ENCODE measurements around the gene RBBP8NL. TPM values are rescaled to one million over a fixed set of nuclear protein-coding genes. Genes with fewer than 3 reads are reported as not detected.

Gene RBBP8NL
- polyA plus RNA-seq, 1 donor (not counting 4 experiments of a cell fraction or from before 2014, with no cell fraction given) = 0.13 TPM

DNA sequence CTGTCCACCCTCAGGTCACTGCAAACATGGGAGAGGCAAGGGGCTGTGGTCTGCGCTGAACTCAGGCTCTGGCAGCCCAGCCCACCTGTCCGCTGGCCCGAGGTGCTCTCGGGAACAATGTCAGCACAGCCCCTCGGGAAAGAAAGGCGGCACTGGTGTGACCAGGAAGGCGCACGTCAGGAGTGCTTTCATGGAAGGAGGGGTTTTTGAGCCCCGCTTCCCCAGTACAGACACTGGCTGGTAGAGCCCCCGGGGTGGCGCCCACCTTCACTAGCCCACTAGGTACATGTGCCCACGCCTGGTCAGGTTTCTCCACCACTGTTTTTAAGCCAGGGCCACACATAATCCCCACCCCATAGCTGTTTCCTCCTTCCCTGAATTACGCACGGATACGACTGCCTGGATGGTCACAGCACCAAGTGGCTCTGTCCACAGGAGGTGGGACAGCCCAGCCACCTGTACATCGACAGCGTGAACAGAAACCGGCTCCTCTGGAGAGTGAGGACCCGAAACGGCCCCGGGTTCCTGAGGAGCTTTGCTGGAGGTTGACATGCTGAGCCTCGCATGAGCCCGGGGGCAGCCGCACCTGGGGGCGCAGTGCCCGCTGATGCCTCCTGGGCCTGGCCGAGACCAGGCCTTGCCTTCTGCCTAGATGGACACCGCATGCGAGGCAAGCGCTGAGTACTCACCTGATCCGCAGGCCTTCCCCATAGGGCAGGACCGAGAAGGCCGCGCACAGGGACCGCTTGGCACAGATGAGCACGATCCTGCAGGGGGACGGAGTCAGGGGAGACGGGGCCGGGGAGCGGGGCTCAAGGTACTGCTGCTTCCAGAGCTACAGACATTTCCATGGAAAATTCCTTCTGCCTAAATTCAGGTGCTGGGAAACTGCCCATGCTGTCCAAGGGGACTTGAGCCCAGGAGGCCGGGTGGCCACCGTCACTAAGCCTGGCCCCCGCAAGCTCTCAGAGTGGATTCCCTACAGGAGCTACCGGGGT lies 32.8 kb downstream of the RBBP8NL start:
- Histone ChIP-seq H3K4me1 (ENCODE audit: control insufficient read depth, extremely low read depth, insufficient read depth, low read length) (no peaks in the 10 kb centered on the region), H3K9me1 (ENCODE audit: control insufficient read depth, extremely low read depth, insufficient read depth, low read length) (no peaks in the 10 kb centered on the region), H3K27ac (ENCODE audit: control insufficient read depth, insufficient read depth, low read length) (no peak overlapping the region), H2AFZ (ENCODE audit: control insufficient read depth, low read length) (no peak overlapping the region), H3K9me3 (ENCODE audit: control insufficient read depth, low read depth, low read length) (no peaks in the 10 kb centered on the region), H3K4me3 (ENCODE audit: control insufficient read depth in 2 of 3, extremely low read depth in 1 of 3, insufficient read depth in 2 of 3, low read depth in 1 of 3, low read length in 3 of 3) (no peak overlapping the region), H3K4me2 (ENCODE audit: control insufficient read depth, extremely low read depth, insufficient read depth, low read depth, low read length) (no peak overlapping the region), H3K27me3 (ENCODE audit: control insufficient read depth, extremely low read depth, insufficient read depth, low read length) (no peaks in the 10 kb centered on the region), H3K9ac (ENCODE audit: control insufficient read depth, extremely low read depth, insufficient read depth, low read length) (no peak overlapping the region), H4K20me1 (ENCODE audit: control insufficient read depth, extremely low read depth, insufficient read depth, low read length) (peaks cover under 1% of the 10 kb centered on the region), H3K79me2 (ENCODE audit: control insufficient read depth, insufficient read depth, low read length) (peaks cover 7% of the 10 kb centered on the region), H3K36me3 (ENCODE audit: control insufficient read depth in 2 of 2, extremely low read depth in 1 of 2, insufficient read depth in 2 of 2, low read length in 2 of 2) (peaks cover 10 to 11% of the 10 kb centered on the region in 2 experiments)
- FAIRE-seq (no peak), DNase-seq (ENCODE audit: low read depth, low spot score) (no peak)
- TF ChIP-seq EZH2 (IDR thresholded peaks at IDR 0.05; ENCODE audit: low read length) (no peak), CTCF (optimal IDR thresholded peaks at IDR 0.05 in 1 of 3, IDR thresholded peaks at IDR 0.05 in 1 of 3, conservative IDR thresholded peaks at IDR 0.05 in 1 of 3; ENCODE audit: extremely low read depth in 1 of 3, insufficient read depth in 2 of 3, low read length in 3 of 3) (no peak)
- dilution Hi-C loops (cut with MboI; ENCODE audit: extremely low pct_ligation_motif_present, low sequenced_read_pairs) = no loop called here

DNA sequence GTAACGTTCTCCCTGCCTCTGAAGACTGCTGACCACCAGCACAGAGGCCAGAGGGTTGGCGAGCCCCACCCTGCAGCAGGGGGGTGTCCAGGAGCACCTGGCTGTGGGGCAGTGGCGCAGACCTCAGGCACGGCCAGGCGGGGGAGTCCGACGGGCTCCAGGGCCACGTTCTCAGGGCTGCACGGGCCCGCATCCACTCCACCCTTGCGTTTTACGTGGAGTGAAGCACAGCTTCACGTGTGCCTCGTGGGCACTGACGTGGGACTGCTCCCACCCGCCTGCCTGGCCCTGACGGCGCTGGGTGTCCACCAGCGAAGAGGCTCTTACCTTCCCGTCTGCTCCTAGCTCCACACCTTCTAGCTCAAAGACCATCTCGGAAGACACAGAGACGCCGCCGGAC lies 33.5 kb downstream of the RBBP8NL start:
- Histone ChIP-seq H3K4me1 (ENCODE audit: control insufficient read depth, extremely low read depth, insufficient read depth, low read length) (no peaks in the 10 kb centered on the region), H2AFZ (ENCODE audit: control insufficient read depth, low read length) (no peak overlapping the region), H3K27ac (ENCODE audit: control insufficient read depth, insufficient read depth, low read length) (no peak overlapping the region), H3K79me2 (ENCODE audit: control insufficient read depth, insufficient read depth, low read length) (peaks cover 14% of the 10 kb centered on the region), H4K20me1 (ENCODE audit: control insufficient read depth, extremely low read depth, insufficient read depth, low read length) (peaks cover 8% of the 10 kb centered on the region), H3K4me3 (ENCODE audit: control insufficient read depth in 2 of 3, extremely low read depth in 1 of 3, insufficient read depth in 2 of 3, low read depth in 1 of 3, low read length in 3 of 3) (no peak overlapping the region), H3K36me3 (ENCODE audit: control insufficient read depth in 2 of 2, extremely low read depth in 1 of 2, insufficient read depth in 2 of 2, low read length in 2 of 2) (peaks cover 16 to 18% of the 10 kb centered on the region in 2 experiments), H3K9me1 (ENCODE audit: control insufficient read depth, extremely low read depth, insufficient read depth, low read length) (no peaks in the 10 kb centered on the region), H3K4me2 (ENCODE audit: control insufficient read depth, extremely low read depth, insufficient read depth, low read depth, low read length) (no peak overlapping the region), H3K9me3 (ENCODE audit: control insufficient read depth, low read depth, low read length) (no peaks in the 10 kb centered on the region), H3K9ac (ENCODE audit: control insufficient read depth, extremely low read depth, insufficient read depth, low read length) (no peak overlapping the region), H3K27me3 (ENCODE audit: control insufficient read depth, extremely low read depth, insufficient read depth, low read length) (no peaks in the 10 kb centered on the region)
- dilution Hi-C loops (cut with MboI; ENCODE audit: extremely low pct_ligation_motif_present, low sequenced_read_pairs) = no loop called here
- FAIRE-seq = no peak
- no peak for DNase-seq (ENCODE audit: low read depth, low spot score)
- TF ChIP-seq CTCF (optimal IDR thresholded peaks at IDR 0.05 in 1 of 3, IDR thresholded peaks at IDR 0.05 in 1 of 3, conservative IDR thresholded peaks at IDR 0.05 in 1 of 3; ENCODE audit: extremely low read depth in 1 of 3, insufficient read depth in 2 of 3, low read length in 3 of 3) (no peak), EZH2 (IDR thresholded peaks at IDR 0.05; ENCODE audit: low read length) (no peak)
